Heart left ventricle (tissue), 16 donors: Measurements from ENCODE around the gene TTC32. TPM values are rescaled to one million over a fixed set of nuclear protein-coding genes. Genes with fewer than 3 reads are reported as not detected.

Source experiments
- ATAC-seq, 4 donors: fragments of 200-7000 bp; cut with Tn5 transposase; one replicate each; pipeline ENCODE4 v1.9.1; 2020 to 2022; ENCODE audit warnings: moderate library complexity in 4 of 4, mild to moderate bottlenecking in 3 of 4, moderate number of reproducible peaks in 1 of 4
- DNase-seq, 5 donors: peaks; one replicate each; pipeline ENCODE4 v3.0.0-alpha.2; 2020
- H3K27ac ChIP-seq, 12 donors: fragments of 200-600 bp; sonication (generic) in 4 of 12; one replicate each; pipeline versions ENCODE4 v1.5.0 to v1.8.0; 2016 to 2022; ENCODE audit warnings: mild to moderate bottlenecking in 2 of 12
- H3K27me3 ChIP-seq, 9 donors: fragments of 200-600 bp; sonication (generic) in 2 of 9; one replicate each; pipeline versions ENCODE4 v1.5.1 to v1.8.0; 2016 to 2022; ENCODE audit warnings: mild to moderate bottlenecking in 3 of 9
- H3K36me3 ChIP-seq, 9 donors: fragments of 200-600 bp; sonication (generic) in 2 of 9; one replicate each; pipeline versions ENCODE4 v1.5.0 to v1.8.0; 2018 to 2022; ENCODE audit warnings: mild to moderate bottlenecking in 2 of 9
- H3K4me1 ChIP-seq, 12 donors: fragments of 200-600 bp; sonication (generic) in 4 of 12; one replicate each; pipeline versions ENCODE4 v1.5.0 to v1.8.0; 2016 to 2022; ENCODE audit warnings: mild to moderate bottlenecking in 3 of 12
- H3K4me3 ChIP-seq, 12 donors: fragments of 200-600 bp; sonication (generic) in 4 of 12; one replicate each; pipeline versions ENCODE4 v1.5.0 to v1.8.0; 2017 to 2022; ENCODE audit warnings: mild to moderate bottlenecking in 9 of 12, moderate library complexity in 4 of 12
- H3K9me3 ChIP-seq, 12 donors: fragments of 200-600 bp; sonication (generic) in 4 of 12; one replicate each; pipeline versions ENCODE4 v1.5.0 to v1.8.0; 2016 to 2022; ENCODE audit warnings: mild to moderate bottlenecking in 1 of 12
- CTCF ChIP-seq, 12 donors: fragments of 200-600 bp; sonication (generic) in 4 of 12; IDR thresholded peaks; one replicate each; pipeline versions ENCODE4 v1.5.0 to v1.8.0; 2018 to 2022; ENCODE audit warnings: antibody characterized with exemption in 12 of 12, mild to moderate bottlenecking in 5 of 12
- POLR2A ChIP-seq, 2 donors: fragments of 450-650 bp; IDR thresholded peaks; one replicate each; pipeline ENCODE4 v1.6.1; 2017; ENCODE audit warnings: antibody characterized with exemption in 2 of 2, mild to moderate bottlenecking in 2 of 2, moderate library complexity in 2 of 2
- WGBS, 4 donors: extraction: QIAGEN DNeasy Blood & Tissue Kit in 2 of 4; methylation state at CpG; one replicate each; pipeline versions ENCODE4 v1.1.5 to v1.1.7; 2013 to 2018; 5-methylcytosine and 5-hydroxymethylcytosine counted together
- intact Hi-C, 10 donors: fragments of 100-400 bp; cut with DNase I; formaldehyde crosslinking; loops; one replicate each; pipeline versions ENCODE4 v1.11.1 to v1.14.2; 2022
- polyA plus RNA-seq, 2 donors: library from polyadenylated mRNA; stranded (reverse); fragments of 200-250 nt; gene quantifications; one replicate each; pipeline ENCODE4 v1.2.3, GENCODE V29; 2013
- total RNA-seq, 9 donors: library from RNA; depleted of rRNA in 2 of 9; stranded (reverse); fragments of >200 nt in 2 of 9; fragmentation: NEBNext Ultra II Directional in 3 of 9; extraction: Animal tissue kit (Norgen Biotek cat#: 25700) in 3 of 9; gene quantifications; one replicate each; pipeline versions ENCODE4 v1.1.0 to v1.2.4, GENCODE V29; 2016 to 2023
- donor health status: ischemic (EF 13 %, LVEDD 7.1; RV severe dilation, severe dysfunction).
- donor health status: healthy with polysubstance abuse.
- donor health status: DM: no; HTN: yes; CAD: no.
- donor health status: DM: no; HTN: no; CAD: no.
- donor health status: ischemic (EF 25% LVEDD 6.9; RV normal size, moderate dysfunction).
- donor health status: ischemic (EF 25% LVEDD 5.7; RV mildly dilated, moderate dysfunction).
- donor health status: healthy.
- donor health status: DM: yes; HTN: yes; CAD: no.
- donor health status: ischemic (EF 35%, LVEDD 5.7; RV mildly dilated, moderate dysfunction).
- donor health status: nonischemic (EF 11% LVEDD 7.7; RV severe dilation, severe dysfunction).
- donor health status: DM: yes; HTN: yes; CAD: no.
- donor health status: PGD.
- donor health status: ischemic (EF 29% LVEDD 5.4; RV normal size, mild dysfunction).
- donor health status: nonischemic (EF 23%, LVEDD 6.1; RV moderate dilation, normal function).

TTC32 gene
- total and polyA plus RNA-seq, 11 donors = 2.6 to 10.3 (median 6.3) TPM

GRCh38 chr2:19885791-19886190 lies 16.0 kb downstream of the TTC32 start:
- H3K27me3 ChIP-seq = no peaks in the 10 kb centered on the region
- 71 to 82% (median 74%) methylated on average over 7 of the region's 7 CpGs for WGBS, 4 donors
- no peak overlapping the region for H3K4me3 ChIP-seq
- ATAC-seq (no peak), DNase-seq (no peak)
- no peak for TF ChIP-seq CTCF (IDR thresholded peaks at IDR 0.05)
- TF ChIP-seq POLR2A (IDR thresholded peaks at IDR 0.05) = no peak
- intact Hi-C loops = no loop called here
- no peaks in the 10 kb centered on the region for H3K36me3 ChIP-seq
- H3K27ac ChIP-seq = no peak overlapping the region
- H3K4me1 ChIP-seq = peaks cover 0 to 13% (median 3%) of the 10 kb centered on the region in 12 donors
- no peaks in the 10 kb centered on the region for H3K9me3 ChIP-seq

GRCh38 chr2:19883971-19884720 lies 17.6 kb downstream of the TTC32 start:
- Histone ChIP-seq H3K36me3 (no peaks in the 10 kb centered on the region), H3K4me1 (peaks cover 0 to 7% (median under 1%) of the 10 kb centered on the region in 12 donors), H3K27ac (no peak overlapping the region), H3K4me3 (no peak overlapping the region), H3K9me3 (no peaks in the 10 kb centered on the region), H3K27me3 (no peaks in the 10 kb centered on the region)
- no peak for TF ChIP-seq POLR2A (IDR thresholded peaks at IDR 0.05)
- 95 to 100% (median 96%) methylated on average over 4 to 8 of the region's 8 CpGs for WGBS, 4 donors
- intact Hi-C loops = no loop called here
- no peak for DNase-seq
- ATAC-seq = no peak

- Histone ChIP-seq H3K4me1 (peaks cover 0 to 2% (median 0%) of the 10 kb centered on the region in 12 donors), H3K27ac (no peak overlapping the region), H3K9me3 (no peaks in the 10 kb centered on the region), H3K27me3 (no peaks in the 10 kb centered on the region), H3K36me3 (no peaks in the 10 kb centered on the region), H3K4me3 (no peak overlapping the region)
- ATAC-seq (no peak), DNase-seq (no peak)
- 43 to 62% (median 44%) methylated on average over 2 of the region's 2 CpGs for WGBS, 4 donors
- intact Hi-C loops = no loop called here
- TF ChIP-seq POLR2A (IDR thresholded peaks at IDR 0.05) (no peak), CTCF (IDR thresholded peaks at IDR 0.05) (no peak)
Measured at GRCh38 chr2:19883486-19883885, 18.3 kb downstream of the TTC32 start.

DNA sequence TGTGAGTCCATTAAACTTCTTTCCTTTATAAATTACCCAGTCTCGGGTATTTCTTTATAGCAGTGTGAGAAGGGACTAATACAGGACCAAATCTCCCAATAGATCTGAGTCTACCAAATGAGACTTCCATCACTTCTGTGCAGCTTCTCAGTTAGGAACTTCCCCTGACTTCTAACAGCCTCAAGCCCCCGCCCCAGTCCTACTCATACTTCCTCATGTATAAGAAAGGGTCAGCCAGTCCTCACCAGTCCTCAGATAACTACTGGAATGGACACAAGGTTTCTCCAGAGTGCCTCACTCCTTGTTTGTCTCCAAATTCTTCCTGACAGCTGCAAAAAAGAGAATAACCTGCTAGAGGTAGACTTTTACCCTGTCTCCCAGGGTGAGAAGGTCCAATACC lies 19.5 kb downstream of the TTC32 start:
- Histone ChIP-seq H3K27ac (no peak overlapping the region), H3K9me3 (no peaks in the 10 kb centered on the region), H3K27me3 (no peaks in the 10 kb centered on the region), H3K4me1 (no peaks in the 10 kb centered on the region), H3K36me3 (no peaks in the 10 kb centered on the region), H3K4me3 (no peak overlapping the region)
- DNase-seq (no peak), ATAC-seq (no peak)
- WGBS, 4 donors = 88 to 96% (median 92%) methylated on average over 2 of the region's 2 CpGs
- no peak for TF ChIP-seq POLR2A (IDR thresholded peaks at IDR 0.05)
- TF ChIP-seq CTCF (IDR thresholded peaks at IDR 0.05) = no peak
- intact Hi-C loops = no loop called here

- DNase-seq (no peak), ATAC-seq (no peak)
- no peak overlapping the region for H3K27ac ChIP-seq
- TF ChIP-seq POLR2A (IDR thresholded peaks at IDR 0.05) (no peak), CTCF (IDR thresholded peaks at IDR 0.05) (no peak)
- no peaks in the 10 kb centered on the region for H3K36me3 ChIP-seq
- H3K9me3 ChIP-seq = no peaks in the 10 kb centered on the region
- H3K4me3 ChIP-seq = no peak overlapping the region
- intact Hi-C loops = no loop called here
- no peaks in the 10 kb centered on the region for H3K27me3 ChIP-seq
- 41 to 75% (median 50%) methylated on average over 1 to 2 of the region's 2 CpGs for WGBS, 4 donors
- H3K4me1 ChIP-seq = no peaks in the 10 kb centered on the region
Measured at GRCh38 chr2:19881908-19882265, 19.9 kb downstream of the TTC32 start.
